ENCODE results near the gene HIPK2.

The HIPK2 gene

GRCh38 chr7:139733751-139734150 is 44.0 kb downstream of the HIPK2 start:
- no peak for DNase-seq

- DNase-seq, result no peak
These were observed 45.2 kb downstream of the HIPK2 start for GRCh38 chr7:139732471-139733167.

- DNase-seq, result no peak
These were observed 45.9 kb downstream of the HIPK2 start for GRCh38 chr7:139731802-139732470.

- DNase-seq, result no peak
These were observed 46.8 kb downstream of the HIPK2 start for GRCh38 chr7:139730746-139731612.

- no peak for DNase-seq
These were observed 49.6 kb downstream of the HIPK2 start for GRCh38 chr7:139728203-139728602.

GRCh38 chr7:139727151-139727705 is 50.6 kb downstream of the HIPK2 start:
- peak; percentile 8 to 59 for DNase-seq

GRCh38 chr7:139726485-139726869 is 51.3 kb downstream of the HIPK2 start:
- DNase-seq, result no peak

- no peak for DNase-seq
These were observed 51.8 kb downstream of the HIPK2 start for GRCh38 chr7:139725858-139726484.

GRCh38 chr7:139725077-139725476 is 52.7 kb downstream of the HIPK2 start:
- DNase-seq, result no peak

GRCh38 chr7:139722604-139723003 is 55.2 kb downstream of the HIPK2 start:
- DNase-seq, result no peak

- DNase-seq, result no peak
These were observed 56.0 kb downstream of the HIPK2 start for GRCh38 chr7:139721821-139722220.

- DNase-seq, result no peak
These were observed 56.4 kb downstream of the HIPK2 start for GRCh38 chr7:139721417-139721816.

GRCh38 chr7:139720705-139721231 is 57.0 kb downstream of the HIPK2 start:
- DNase-seq, result no peak

GRCh38 chr7:139720186-139720585 is 57.6 kb downstream of the HIPK2 start:
- no peak for DNase-seq

GRCh38 chr7:139718859-139719258 is 58.9 kb downstream of the HIPK2 start:
- no peak for DNase-seq

GRCh38 chr7:139718141-139718540 is 59.7 kb downstream of the HIPK2 start:
- no peak for DNase-seq

GRCh38 chr7:139716156-139716942 is 61.4 kb downstream of the HIPK2 start:
- DNase-seq, result no peak

GRCh38 chr7:139715194-139715815 is 62.5 kb downstream of the HIPK2 start:
- no peak for DNase-seq

- DNase-seq, result no peak
These were observed 63.5 kb downstream of the HIPK2 start for GRCh38 chr7:139714163-139714901.

- no peak for DNase-seq
These were observed 64.2 kb downstream of the HIPK2 start for GRCh38 chr7:139713526-139714162.
